Body of pancreas (tissue), 4 donors: ENCODE measurements around the gene SLC39A10.

Experiments
- POLR2A ChIP-seq, 3 donors: fragments of 450-650 bp; IDR thresholded peaks; one replicate each; pipeline ENCODE4 v1.6.1; 2016; ENCODE audit warnings: antibody characterized with exemption in 3 of 3, mild to moderate bottlenecking in 2 of 3
- TF ChIP-seq, protein P1 (sequence below), 7 experiments: fragments of 450-650 bp in 4 of 7; fragments of 200-600 bp in 3 of 7; sonication (generic) in 3 of 7; IDR thresholded peaks; one replicate each; pipeline ENCODE4 v1.5.1; 2016 to 2019; ENCODE audit warnings: antibody characterized with exemption in 7 of 7

DNA sequence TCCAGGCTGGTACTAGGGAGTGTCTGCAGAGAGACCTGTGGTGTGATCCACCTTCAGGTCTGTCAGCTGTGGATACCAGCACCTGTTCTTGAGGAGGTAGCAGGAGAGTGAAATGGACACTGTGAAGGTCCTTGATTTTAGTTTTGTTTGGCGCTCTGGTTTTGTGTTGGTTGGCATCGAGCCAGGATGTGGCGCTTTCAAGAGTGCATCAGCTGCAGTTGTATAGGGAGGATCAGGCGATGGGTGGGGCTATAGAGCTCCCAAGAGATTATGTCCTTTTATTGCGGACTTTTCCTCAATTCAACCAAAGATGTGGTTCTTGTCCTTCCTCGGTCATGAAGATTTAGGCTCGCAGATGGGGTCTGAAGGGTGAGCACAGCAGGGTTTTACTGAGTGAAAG is 37.5 kb downstream of the SLC39A10 start:
- TF ChIP-seq POLR2A (IDR thresholded peaks at IDR 0.05) = no peak
- TF ChIP-seq, protein P1, sequence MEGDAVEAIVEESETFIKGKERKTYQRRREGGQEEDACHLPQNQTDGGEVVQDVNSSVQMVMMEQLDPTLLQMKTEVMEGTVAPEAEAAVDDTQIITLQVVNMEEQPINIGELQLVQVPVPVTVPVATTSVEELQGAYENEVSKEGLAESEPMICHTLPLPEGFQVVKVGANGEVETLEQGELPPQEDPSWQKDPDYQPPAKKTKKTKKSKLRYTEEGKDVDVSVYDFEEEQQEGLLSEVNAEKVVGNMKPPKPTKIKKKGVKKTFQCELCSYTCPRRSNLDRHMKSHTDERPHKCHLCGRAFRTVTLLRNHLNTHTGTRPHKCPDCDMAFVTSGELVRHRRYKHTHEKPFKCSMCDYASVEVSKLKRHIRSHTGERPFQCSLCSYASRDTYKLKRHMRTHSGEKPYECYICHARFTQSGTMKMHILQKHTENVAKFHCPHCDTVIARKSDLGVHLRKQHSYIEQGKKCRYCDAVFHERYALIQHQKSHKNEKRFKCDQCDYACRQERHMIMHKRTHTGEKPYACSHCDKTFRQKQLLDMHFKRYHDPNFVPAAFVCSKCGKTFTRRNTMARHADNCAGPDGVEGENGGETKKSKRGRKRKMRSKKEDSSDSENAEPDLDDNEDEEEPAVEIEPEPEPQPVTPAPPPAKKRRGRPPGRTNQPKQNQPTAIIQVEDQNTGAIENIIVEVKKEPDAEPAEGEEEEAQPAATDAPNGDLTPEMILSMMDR (IDR thresholded peaks at IDR 0.05) = no peak
